Epithelial cell of proximal tubule (primary cell): ENCODE data around the gene SPEF2. TPM values are rescaled to one million over a fixed set of nuclear protein-coding genes. Genes with fewer than 3 reads are reported as not detected.
"Not testable (repeated sequence)": the region's sequence is repeated elsewhere in the genome, so short reads cannot be mapped to it uniquely, and the experiment has no call there.

Experiments used
- DNase-seq: peaks from one replicate; pipeline ENCODE4 v3.0.0-alpha.2; 2011; ENCODE audit warnings: low read depth
- H3K4me3 ChIP-seq: 2 replicates; pipeline ENCODE4 v1.5.1; 2011; ENCODE audit warnings: low read depth, mild to moderate bottlenecking, low read length
- CTCF ChIP-seq: conservative IDR thresholded peaks from 2 replicates; pipeline ENCODE4 v1.5.1; 2012; ENCODE audit warnings: low read depth, mild to moderate bottlenecking, low read length
- total RNA-seq: library from RNA; depleted of rRNA; stranded (reverse); fragments of >200 nt; gene quantifications from 2 replicates; pipeline ENCODE4 v1.2.3, GENCODE V29; 2015

SPEF2 gene
- total RNA-seq, 1 donor from 2014 or later = 2.3 TPM

- TF ChIP-seq CTCF = no peak
- H3K4me3 ChIP-seq = no peak overlapping the region
- DNase-seq = no peak
These were observed 51.1 kb downstream of the SPEF2 start for GRCh38 chr5:35668794-35669193.

- no peak overlapping the region for H3K4me3 ChIP-seq
- TF ChIP-seq CTCF = no peak
- no peak for DNase-seq
These were observed 54.1 kb downstream of the SPEF2 start for GRCh38 chr5:35671541-35672295.

- DNase-seq, H3K4me3 ChIP-seq: not testable (repeated sequence)
These were observed 54.6 kb downstream of the SPEF2 start for GRCh38 chr5:35672296-35672655.

GRCh38 chr5:35672995-35673394, 55.3 kb downstream of the SPEF2 start:
- no peak overlapping the region for H3K4me3 ChIP-seq
- no peak for TF ChIP-seq CTCF
- no peak for DNase-seq

GRCh38 chr5:35674049-35674448, 56.4 kb downstream of the SPEF2 start:
- H3K4me3 ChIP-seq = no peak overlapping the region
- no peak for DNase-seq
- no peak for TF ChIP-seq CTCF

- DNase-seq = no peak
- H3K4me3 ChIP-seq = no peak overlapping the region
- no peak for TF ChIP-seq CTCF
These were observed 57.7 kb downstream of the SPEF2 start for GRCh38 chr5:35675392-35675791.

GRCh38 chr5:35677878-35678277, 60.2 kb downstream of the SPEF2 start:
- no peak for TF ChIP-seq CTCF
- DNase-seq = no peak
- no peak overlapping the region for H3K4me3 ChIP-seq
